Measurements from ENCODE around the gene CYP11A1. TPM values are rescaled to one million over a fixed set of nuclear protein-coding genes. Genes with fewer than 3 reads are reported as not detected.

The CYP11A1 gene
- total RNA-seq, 1 donor from 2014 or later, result 1.1 TPM

GRCh38 chr15:74374648-74375302 lies 7.3 kb upstream of the CYP11A1 start:
- H3K4me1 ChIP-seq, result peaks cover 13% of the 10 kb centered on the region
- no peaks in the 10 kb centered on the region for H3K9me3 ChIP-seq
- intact Hi-C loops (cut with DNase I), result no loop called here
- no peak for ATAC-seq
- no peaks in the 10 kb centered on the region for H3K27me3 ChIP-seq
- no peak overlapping the region for H3K27ac ChIP-seq
- no peaks in the 10 kb centered on the region for H3K36me3 ChIP-seq
- no peak for DNase-seq
- TF ChIP-seq CTCF (IDR thresholded peaks at IDR 0.05), result no peak
- peak overlapping the region; percentile 72 for H3K4me3 ChIP-seq

- Histone ChIP-seq H3K27ac (no peak overlapping the region), H3K36me3 (no peaks in the 10 kb centered on the region), H3K27me3 (no peaks in the 10 kb centered on the region), H3K4me1 (peaks cover 13% of the 10 kb centered on the region), H3K9me3 (no peaks in the 10 kb centered on the region), H3K4me3 (peak overlapping the region; percentile 72)
- ATAC-seq, result peak; percentile 97
- peak; percentile 96 for DNase-seq
- peak; percentile 90 for TF ChIP-seq CTCF (IDR thresholded peaks at IDR 0.05)
- intact Hi-C loops (cut with DNase I), result no loop called here
Measured at GRCh38 chr15:74373731-74374647, 6.5 kb upstream of the CYP11A1 start.

- H3K27me3 ChIP-seq, result no peaks in the 10 kb centered on the region
- H3K9me3 ChIP-seq, result no peaks in the 10 kb centered on the region
- TF ChIP-seq CTCF (IDR thresholded peaks at IDR 0.05), result no peak
- DNase-seq (no peak), ATAC-seq (no peak)
- H3K36me3 ChIP-seq, result no peaks in the 10 kb centered on the region
- intact Hi-C loops (cut with DNase I), result no loop called here
- H3K4me3 ChIP-seq, result no peak overlapping the region
- H3K4me1 ChIP-seq, result peaks cover 13% of the 10 kb centered on the region
- H3K27ac ChIP-seq, result no peak overlapping the region
Measured at GRCh38 chr15:74373056-74373650, 5.7 kb upstream of the CYP11A1 start.

- no peak overlapping the region for H3K4me3 ChIP-seq
- no peak for ATAC-seq
- H3K27me3 ChIP-seq, result peaks cover 14% of the 10 kb centered on the region
- H3K9me3 ChIP-seq, result no peaks in the 10 kb centered on the region
- no peak for DNase-seq
- TF ChIP-seq CTCF (IDR thresholded peaks at IDR 0.05), result no peak
- H3K27ac ChIP-seq, result no peak overlapping the region
- no peaks in the 10 kb centered on the region for H3K36me3 ChIP-seq
- intact Hi-C loops (cut with DNase I), result no loop called here
- H3K4me1 ChIP-seq, result peaks cover 21% of the 10 kb centered on the region
Measured at GRCh38 chr15:74370471-74370870, 3.0 kb upstream of the CYP11A1 start.

- intact Hi-C loops (cut with DNase I), result no loop called here
- Histone ChIP-seq H3K36me3 (no peaks in the 10 kb centered on the region), H3K27ac (no peak overlapping the region), H3K4me3 (no peak overlapping the region), H3K9me3 (no peaks in the 10 kb centered on the region), H3K4me1 (peaks cover 20% of the 10 kb centered on the region), H3K27me3 (peaks cover 14% of the 10 kb centered on the region)
- no peak for DNase-seq
- no peak for TF ChIP-seq CTCF (IDR thresholded peaks at IDR 0.05)
- ATAC-seq, result no peak
Measured at GRCh38 chr15:74369756-74370155, 2.3 kb upstream of the CYP11A1 start.

All from upper lobe of right lung (tissue), 1 donor.